HG03521 (cell line): Measurements from ENCODE around the gene SHOC1.
"Not testable (repeated sequence)": the region's sequence is repeated elsewhere in the genome, so short reads cannot be mapped to it uniquely, and the experiment has no call there.

Experiments
- ATAC-seq: cut with Tn5 transposase; IDR thresholded peaks from one replicate; pipeline ENCODE4 v1.9.1; 2021; ENCODE audit warnings: mild to moderate bottlenecking, moderate library complexity; ENCODE audit not compliant: unreplicated experiment

The SHOC1 gene

DNA sequence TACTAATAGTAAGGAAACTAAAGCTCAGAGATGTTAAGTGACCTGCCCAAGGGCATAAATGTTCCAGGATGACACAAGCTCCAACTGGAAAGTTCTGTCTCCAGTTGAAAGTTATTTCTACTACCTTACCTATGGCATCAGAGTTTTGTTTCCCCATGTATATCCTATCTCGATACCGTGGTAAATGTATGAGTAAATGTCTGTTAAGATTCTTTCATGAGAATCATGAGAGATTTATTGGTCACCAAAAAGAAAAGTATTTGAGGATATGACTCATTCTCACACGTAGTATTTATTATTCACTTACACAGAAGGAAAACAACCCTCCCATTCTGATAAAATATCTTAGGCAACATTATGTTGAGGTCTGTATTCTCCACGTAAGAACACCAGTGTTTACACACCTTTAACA is 11.1 kb upstream of the SHOC1 start:
- ATAC-seq, result no peak

DNA sequence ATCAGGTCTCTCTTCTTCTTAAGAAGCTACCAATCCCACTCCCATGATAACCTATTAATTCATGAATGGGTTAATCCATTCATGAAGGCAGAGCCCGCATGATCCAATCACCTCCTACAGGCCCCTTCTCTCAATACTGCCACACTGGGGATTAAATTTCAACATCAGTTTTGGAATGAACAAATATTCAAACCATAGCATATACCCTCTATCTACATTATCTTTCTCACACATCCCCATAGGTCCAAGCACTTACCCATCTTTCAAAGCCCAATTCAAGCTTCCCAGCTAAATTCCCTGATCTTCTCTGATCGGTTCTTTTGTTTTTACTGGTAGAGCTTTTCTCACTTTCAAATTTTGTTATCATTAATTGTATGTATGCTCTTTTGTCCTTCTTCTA is 10.5 kb upstream of the SHOC1 start:
- no peak for ATAC-seq

DNA sequence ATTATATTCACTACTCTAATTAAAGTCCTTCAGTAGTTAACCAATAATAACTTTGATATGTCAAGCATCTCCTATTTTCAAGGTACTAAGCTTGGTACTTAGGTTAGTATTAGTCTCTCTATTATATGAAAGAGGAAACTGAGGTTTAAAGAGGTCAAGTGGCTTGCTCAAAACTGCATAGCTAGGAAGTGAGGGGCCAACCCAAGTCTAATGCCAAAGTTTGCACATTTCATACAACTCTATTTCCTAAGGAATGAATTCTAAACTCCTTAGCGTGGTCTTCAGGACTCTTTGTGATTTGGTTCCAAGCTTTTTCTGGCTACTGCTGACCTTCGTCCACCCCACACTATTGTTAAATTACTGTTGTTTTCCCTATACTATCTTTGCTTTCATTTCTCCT is 9.9 kb upstream of the SHOC1 start:
- ATAC-seq, result no peak

DNA sequence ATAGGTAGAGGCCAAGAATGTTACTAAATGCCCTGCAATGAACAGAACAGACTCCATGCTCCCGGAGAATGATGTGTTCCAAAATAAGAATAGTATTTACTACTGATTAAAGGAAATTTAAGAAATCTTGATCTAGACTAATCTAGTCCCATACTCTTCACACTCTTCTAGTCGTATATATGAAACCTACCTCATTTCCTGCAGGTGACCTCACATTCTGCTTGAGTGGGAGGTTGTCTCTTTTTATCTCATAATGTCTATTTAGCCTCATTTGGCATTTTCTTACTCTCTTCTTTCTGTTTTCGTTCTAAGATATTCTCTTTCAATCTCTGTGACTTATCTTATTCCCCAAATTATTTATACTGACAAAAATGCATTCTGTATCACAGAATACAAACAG is 9.2 kb upstream of the SHOC1 start:
- no peak for ATAC-seq

DNA sequence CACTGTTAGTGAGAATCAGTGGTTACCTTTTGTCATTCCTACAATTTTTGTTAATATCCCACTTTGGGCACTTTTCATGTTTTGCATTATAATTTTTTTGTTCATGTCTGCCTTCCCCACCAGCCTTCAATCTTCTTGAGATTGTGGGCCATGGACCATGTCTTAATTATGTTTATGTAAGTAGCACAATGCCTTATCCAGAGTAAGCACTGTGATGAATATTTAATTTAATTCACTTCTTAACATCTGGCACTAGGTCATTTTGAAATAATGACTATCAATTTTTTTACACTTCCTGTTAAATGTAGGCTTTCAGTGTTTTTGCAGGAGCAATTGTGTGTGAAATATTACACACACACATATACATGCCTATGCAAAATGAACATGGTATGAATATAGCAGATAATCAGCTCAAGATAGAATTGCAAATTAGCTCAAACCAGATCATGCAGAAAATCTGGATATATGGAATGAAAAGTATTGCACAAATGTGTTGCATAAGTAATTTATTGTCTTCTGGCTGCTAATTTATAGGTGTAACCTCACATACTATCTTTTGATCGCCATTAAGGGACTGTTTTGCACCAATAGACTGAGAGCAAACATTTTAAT is 5.3 kb upstream of the SHOC1 start:
- no peak for ATAC-seq

DNA sequence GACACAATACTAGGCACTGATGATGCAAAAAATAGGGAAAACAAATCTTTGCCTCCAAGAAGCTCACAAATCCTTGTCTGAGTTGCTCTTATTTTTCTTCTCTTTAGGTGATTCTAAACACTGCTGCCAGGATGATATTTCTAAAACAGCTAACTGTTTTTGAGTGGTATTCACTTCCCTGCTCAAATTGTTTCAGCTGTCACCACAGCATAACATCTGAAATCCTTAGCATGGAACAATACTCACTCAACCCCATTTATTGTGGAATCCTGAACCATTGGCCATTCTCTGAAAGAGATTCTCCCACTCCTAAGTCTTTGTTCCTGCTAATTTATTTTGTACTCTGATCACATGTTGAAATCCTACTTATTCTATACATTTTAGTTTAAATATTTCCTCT is 4.8 kb upstream of the SHOC1 start:
- ATAC-seq, result no peak

DNA sequence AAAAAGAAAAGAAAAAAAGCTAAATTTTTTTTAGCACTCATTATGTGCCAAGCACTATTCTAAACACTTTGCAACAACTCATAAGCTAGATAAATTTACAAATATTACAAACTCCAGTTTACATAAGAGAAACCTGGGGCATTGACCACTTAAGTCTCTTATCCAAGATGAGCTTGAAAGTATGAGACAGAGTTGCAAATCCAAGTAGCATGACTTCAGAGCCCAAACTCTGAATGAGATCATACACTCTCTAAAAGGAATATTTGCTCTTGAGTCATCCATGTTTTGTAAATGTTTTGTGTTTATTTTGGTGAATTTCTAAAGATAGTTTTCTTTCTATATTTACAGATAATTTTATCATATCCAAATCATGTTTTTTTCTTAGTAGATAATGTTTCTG is 4.0 kb upstream of the SHOC1 start:
- no peak for ATAC-seq

DNA sequence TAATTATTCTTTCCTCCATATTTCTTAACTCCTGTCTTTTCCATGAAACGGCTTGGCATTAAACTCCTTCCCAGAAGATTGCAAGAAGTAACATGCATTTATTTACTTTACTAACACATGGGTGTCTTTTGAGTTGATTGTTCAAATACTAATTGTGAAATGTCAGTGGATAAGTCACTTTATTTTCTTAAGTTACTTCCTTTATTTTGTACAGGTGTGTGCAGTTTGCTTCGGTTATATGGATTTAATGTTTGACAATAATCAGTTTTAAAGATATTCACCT is 761 bp upstream of the SHOC1 start:
- ATAC-seq, result no peak

DNA sequence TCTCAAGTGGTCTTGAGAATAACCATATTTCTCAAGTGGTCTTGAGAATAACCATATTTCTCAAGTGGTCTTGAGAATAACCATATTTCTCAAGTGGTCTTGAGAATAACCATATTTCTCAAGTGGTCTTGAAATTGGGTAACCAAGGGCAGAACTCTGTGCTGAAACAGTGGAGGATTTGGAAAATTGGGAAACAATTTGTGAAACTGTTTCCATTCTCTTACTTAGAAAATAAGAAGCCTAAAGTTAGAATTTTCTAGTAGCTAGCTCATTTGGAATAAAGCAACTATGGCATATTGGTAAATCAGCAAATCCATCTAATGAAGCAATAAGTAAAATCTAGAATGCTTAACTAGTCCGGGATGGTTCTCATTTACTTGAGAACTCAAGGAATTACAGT is 2.9 kb downstream of the SHOC1 start:
- ATAC-seq, result not testable (repeated sequence)

DNA sequence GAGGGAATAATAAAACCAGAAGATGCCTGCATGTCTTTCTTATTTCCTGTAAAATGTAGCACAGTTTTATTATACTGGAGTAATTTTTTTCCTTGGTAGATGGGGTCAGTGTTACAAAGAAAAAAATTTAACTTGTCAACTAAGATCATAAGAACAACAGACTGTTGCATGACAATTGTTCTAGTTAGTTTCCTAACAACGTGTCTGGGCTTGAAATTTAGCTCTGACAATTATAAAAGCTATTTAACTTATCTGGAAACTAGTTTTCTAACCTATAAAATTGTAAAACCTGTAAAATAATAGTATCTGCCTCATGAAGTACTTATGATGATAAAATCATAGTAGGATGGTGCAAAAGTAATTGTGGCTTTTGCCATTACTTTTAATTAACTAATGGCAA is 4.9 kb downstream of the SHOC1 start:
- no peak for ATAC-seq

DNA sequence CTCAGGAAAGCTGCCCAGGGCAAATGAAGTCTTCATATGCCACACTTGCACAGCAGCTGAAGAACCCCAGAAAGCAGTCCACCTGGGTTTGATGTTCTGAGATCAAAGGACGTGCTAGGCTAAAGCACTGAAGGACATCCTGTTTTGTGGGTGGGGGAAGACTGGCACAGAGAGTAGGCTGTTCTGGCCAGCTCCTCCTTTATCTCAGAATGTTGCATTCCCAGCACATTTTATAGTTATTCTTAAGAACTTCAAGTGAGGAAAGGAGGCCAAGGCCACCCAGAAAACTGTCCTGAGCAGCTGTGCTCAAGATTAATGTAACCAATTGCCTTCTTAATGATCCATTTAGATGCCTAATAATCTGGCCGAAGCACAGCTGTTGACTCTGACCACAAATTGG is 10.9 kb downstream of the SHOC1 start:
- no peak for ATAC-seq

DNA sequence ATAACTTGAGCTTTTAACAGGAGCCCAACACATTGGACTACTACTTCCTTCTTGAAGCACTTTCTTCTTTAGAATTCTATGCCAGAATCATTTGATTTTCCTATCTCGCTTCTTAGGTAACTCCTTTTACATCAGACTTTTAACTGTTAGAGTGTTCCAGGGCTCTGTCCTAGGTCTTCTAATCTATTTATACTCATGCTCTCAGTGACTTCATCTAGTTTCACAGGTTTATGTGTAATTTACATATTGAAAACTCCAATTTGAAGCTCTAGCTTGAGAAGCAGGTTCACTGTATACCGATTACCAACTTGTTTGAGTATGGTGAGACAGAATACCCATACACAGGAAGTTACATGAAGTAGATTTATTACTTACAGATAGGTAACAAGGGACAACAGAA is 11.3 kb downstream of the SHOC1 start:
- ATAC-seq, result no peak

DNA sequence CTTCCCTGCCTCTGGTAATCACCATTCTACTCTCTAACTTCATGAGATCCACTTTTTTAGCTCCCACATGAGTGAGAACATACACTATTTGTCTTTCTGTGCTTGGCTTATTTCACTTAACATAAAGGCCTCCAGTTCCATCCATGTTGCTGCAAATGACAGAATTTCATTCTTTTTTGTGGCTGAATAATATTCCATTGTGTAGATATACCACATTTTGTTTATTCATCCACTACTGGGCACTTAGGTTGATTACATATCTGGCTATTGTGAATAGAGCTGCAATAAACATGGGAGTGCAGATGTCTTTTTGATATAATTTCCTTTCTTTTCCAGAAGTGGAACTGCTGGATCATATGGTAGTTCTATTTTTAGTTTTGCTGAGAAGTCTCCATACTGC is 28.7 kb downstream of the SHOC1 start:
- no peak for ATAC-seq

DNA sequence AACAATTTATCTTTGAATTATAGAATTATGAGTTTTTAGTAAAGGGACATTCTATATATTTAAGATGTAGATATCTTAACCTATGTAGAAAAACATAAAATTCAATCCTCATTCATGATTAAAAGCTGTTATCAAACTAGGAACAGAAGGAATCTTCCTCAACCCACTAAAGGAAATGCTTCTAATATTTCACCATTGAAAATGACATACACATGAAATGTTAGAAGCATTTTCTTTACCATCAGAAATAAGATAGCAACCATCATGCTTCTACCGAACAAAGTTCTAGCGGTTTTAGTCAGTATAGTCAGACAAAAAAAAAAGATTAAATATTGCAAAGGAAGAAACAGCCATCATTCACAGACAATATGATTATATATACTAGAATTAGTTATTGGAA is 32.2 kb downstream of the SHOC1 start:
- no peak for ATAC-seq

DNA sequence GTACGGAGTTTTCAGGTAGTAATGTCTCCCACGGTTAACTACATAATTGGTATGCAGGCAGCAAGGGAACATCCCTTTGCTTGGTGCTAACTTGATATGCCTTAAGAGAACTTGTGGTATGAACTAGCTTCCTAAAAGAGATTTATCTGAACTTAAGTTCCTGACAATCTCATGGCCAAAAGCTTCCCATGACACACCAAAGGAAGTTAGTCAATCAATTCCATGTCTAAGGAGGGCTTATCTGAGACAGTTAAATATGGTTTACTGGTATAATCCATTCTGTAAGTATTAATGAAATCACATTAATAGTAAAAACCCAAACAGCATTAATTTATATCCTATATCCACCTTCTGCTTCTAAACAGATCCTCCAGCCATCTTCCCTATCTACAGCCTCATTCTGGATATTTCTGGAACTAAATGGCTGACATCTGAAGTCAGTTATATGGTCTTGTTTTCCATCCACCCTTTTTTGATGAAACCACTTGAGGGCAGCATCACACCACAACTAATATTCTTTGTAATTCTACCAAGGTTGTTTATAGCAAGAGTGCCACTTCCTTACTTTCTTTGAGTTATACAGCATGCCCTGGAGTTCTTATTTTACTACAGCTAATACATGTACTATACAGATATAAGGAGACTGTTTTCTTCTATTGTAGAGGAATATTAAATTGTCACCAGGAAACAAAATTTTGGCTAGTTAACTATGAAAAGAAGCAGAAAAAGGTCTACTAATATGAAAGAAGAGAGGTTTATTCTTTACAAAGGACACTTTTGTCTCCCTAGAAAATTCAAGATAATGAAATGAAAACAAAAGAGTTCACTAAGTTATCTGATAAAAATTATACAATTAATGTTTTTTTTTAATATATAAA is 34.7 kb downstream of the SHOC1 start:
- ATAC-seq, result no peak

DNA sequence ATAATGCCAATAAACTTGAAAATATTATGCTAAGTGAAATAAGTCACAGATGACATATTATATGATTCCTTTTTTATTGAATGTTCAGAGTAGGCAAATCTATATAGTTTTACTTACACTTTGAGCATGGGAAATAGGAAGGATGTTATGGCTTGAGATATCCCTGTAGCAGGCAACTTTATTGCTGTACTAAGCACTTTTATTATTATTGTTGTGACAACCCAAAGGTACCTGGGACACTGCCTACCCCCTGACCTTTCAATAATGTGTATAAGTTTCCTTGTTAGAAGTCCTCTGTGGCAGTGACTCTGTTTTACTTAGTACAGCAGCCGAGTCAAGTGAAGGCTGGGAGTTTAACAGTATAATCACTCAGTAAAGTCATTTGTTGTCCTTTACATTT is 39.9 kb downstream of the SHOC1 start:
- ATAC-seq, result no peak

DNA sequence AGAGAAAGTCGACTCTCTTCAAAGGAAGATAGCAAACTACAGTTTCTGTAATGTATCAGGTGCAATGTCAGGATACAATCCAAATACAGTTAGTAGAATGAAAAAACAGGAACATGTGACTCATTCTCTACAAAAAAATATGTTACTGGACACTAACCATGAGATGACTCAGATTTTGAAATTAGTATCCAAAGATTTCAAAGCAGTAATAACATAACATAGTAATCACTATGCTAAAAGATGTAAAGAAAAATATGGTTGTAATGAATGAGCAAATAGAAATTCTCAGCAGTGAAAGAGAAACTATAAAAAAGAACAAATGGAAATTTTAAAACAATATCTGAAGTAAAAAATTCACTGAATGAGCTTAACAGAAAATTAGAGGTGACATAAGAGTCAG is 42.3 kb downstream of the SHOC1 start:
- ATAC-seq, result no peak
